Neural progenitor cell (in vitro differentiated cells): ENCODE results near the gene RALGAPB.

ENCODE experiments used
- CTCF ChIP-seq: fragments of 200-600 bp; sonication (generic); IDR thresholded peaks from 2 replicates; pipeline ENCODE4 v1.5.1; 2017; ENCODE audit warnings: antibody characterized with exemption, mild to moderate bottlenecking
- EZH2 ChIP-seq: fragments of 200-600 bp; sonication (generic); IDR thresholded peaks from 2 replicates; pipeline ENCODE4 v1.6.1; 2017; ENCODE audit warnings: antibody characterized with exemption, mild to moderate bottlenecking, moderate library complexity

DNA sequence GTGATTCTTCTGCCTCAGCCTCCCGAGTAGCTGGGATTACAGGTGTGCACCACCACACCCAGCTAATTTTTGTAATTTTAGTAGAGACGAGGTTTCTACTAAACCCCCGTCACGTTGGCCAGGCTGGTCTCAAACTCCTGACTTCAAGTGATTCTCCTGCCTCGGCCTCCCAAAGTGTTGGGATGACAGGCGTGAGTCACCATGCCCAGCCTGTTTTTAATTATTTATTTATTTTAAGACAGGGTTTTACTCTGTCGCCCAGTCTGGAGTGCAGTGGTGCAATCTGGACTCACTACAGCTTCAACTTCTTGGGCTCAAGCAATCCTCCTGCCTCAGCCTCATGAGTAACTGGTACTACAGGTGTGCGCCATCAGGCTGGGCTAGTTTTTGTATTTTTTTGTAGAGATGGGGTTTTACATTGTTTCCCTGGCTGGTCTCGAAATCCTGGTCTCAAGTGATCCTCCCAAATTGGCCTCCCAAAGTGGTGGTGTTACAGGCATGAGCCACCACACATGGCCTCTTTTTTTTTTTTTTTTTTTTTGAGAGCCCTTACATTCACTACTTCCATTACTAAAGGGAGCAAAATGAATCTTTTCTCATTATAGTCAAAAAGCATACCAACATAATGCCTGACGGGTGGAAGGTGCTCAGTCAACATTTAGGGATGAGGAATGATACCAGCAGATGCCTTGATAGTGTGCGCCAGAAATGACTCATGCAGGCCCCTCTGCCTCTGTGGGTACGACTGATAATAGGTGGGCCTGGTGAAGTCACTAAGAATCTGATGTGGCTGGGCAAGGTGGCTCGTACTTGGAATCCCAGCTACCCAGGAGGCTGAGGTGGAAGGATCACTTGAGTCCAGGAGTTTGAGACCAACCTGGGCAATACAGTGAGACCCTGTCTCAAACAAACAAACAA lies 17.8 kb upstream of the RALGAPB start:
- TF ChIP-seq CTCF (no peak), EZH2 (no peak)
